ENCODE measurements around the gene ACOT4. TPM values are rescaled to one million over a fixed set of nuclear protein-coding genes. Genes with fewer than 3 reads are reported as not detected.
A peak's percentile ranks its signal among the peaks of the same experiment; 100 is the strongest.
"Not testable (repeated sequence)": the region's sequence is repeated elsewhere in the genome, so short reads cannot be mapped to it uniquely, and the experiment has no call there.

Gene ACOT4
- total RNA-seq, 1 donor from 2014 or later: 0.34 TPM

DNA sequence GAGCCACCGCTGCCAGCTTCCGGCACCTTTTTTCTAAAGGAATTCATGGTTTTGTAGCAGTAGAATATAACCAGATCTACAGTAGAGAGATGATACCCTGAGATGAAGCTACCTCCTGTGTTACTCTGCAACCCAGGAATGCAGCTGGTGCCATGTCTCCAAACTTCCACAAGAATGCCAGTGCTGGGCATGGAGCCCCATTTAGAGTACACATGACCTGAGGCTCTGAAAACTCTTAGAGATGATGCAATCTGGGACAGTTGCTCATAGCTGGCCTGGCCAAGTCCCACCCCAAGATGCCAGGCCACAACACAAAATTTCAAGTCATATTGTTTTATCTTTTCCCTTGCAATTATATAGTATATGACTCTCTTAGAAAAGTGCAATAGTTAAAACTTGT is 14.5 kb upstream of the ACOT4 start:
- DNase-seq: not testable (repeated sequence)

DNA sequence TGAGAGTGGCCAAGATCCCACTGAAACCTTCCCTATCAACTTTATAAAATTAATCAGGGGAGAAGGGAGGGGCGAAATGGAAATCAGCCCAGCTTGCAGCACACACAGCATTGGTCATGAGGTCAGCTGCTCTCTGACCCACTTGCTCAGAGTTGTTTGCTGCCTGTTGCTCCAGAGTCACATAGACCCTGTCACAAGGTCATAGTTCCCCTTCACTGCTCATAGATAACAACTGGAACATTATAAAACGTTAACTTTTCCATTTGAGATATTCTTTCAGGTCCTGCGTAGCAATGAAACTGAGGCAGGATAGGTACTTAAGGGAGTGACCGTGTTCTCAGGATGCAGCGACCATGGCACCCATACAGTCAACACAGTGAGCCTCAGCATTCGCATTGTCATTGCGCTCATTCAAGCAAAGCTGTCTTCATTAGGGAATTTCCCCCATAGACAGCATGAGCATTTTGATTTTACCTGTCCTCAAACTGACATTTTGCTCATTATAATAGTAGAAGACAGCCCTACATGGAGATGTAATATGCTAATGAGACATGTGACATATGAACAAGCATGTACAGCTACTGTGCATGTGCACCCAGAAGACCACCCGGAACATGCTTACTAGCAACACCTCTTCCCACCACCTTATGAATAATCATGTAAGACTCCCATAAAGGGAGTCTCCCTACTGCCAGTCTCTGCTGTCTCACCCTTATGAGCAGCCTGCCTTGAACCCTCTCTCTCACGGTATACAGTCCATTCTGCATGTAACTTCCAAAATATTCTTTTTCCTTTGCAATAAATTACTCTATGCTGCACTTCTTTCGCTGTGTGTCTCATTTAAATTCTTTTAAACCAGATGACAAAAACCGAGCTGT is 9.3 kb upstream of the ACOT4 start:
- not testable (repeated sequence) for DNase-seq

GRCh38 chr14:73588695-73589094 is 3.0 kb upstream of the ACOT4 start:
- no peak for DNase-seq

DNA sequence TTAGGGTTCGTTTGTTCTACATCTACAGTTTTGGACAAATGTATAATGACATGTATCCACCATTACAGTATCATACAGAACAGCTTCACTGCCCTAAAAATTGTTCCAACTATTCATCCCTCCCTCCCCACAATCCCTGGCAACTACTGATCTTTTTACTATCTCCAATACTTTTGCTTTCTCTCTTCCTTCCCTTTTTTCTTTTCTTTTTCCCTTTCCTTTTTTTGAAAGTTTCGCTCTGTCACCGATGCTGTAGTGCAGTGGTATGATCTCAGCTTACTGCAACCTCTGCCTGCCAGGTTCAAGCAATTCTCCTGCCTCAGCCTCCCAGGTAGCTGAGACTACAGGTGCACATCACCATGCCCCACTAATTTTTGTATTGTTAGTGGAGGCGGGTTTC is 2.6 kb upstream of the ACOT4 start:
- DNase-seq: no peak

- not testable (repeated sequence) for DNase-seq
Observed at GRCh38 chr14:73590673-73591004, 1.0 kb upstream of the ACOT4 start.

GRCh38 chr14:73594491-73594890 is 2.8 kb downstream of the ACOT4 start:
- DNase-seq: no peak

DNA sequence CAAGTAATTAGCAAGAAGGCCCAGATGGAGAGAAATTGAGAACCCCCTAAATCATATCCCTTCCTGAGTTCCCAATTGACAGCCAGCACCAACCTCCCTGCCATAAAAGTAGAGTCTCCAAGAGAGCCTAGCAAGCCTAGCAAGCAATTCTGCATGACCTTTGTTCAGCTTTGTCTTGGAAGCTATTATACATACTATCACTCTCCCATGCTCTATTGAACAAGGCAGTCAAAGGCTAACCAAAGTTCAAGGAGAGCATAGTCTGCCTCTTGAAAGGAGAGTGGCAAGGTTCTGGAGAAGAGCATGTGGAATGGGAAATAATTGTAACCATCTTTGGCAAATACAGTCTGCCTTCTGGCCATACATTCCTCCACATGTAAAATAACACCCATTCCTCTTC is 7.8 kb downstream of the ACOT4 start:
- DNase-seq: no peak

- DNase-seq: no peak
Observed at GRCh38 chr14:73602994-73603393, 11.3 kb downstream of the ACOT4 start.

DNA sequence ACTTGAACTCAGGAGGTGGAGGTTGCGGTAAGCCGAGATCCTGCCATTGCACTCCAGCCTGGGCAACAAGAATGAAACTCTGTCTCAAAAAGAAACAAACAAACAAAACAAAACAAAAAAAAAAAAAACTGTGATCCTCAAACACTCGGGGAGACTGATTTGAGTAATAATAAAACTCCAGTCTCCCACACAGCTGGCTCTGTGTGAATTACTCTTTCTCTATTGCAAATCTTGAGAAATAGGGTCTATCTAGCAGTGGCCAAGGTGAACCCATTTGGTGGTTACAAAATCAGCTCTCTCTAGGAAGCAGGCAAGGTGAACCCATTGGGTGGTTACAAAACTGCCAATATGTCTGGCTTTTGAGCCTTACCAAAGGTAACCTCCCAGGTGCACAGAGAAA is 14.6 kb downstream of the ACOT4 start:
- DNase-seq: no peak

DNA sequence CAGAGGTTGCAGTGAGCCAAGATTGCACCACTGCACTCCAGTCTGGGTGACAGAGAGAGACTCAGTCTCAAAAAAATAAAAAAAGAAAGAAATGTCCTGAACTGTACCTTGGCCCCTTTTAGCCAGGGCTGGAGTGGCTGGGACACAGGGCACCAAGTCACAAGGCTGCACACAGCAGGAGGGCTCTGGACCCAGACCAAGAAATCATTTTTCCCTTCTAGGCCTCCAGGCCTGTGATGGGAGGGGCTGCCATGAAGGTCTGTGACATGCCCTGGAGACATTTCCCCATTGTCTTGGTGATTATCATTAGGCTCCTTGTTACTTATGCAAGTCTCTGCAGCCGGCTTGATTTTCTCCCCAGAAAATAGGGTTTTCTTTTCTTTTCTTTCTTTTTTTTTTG is 15.6 kb downstream of the ACOT4 start:
- DNase-seq: no peak

- peak; percentile 81 for DNase-seq
Observed at GRCh38 chr14:73610687-73611086, 19.0 kb downstream of the ACOT4 start.

DNA sequence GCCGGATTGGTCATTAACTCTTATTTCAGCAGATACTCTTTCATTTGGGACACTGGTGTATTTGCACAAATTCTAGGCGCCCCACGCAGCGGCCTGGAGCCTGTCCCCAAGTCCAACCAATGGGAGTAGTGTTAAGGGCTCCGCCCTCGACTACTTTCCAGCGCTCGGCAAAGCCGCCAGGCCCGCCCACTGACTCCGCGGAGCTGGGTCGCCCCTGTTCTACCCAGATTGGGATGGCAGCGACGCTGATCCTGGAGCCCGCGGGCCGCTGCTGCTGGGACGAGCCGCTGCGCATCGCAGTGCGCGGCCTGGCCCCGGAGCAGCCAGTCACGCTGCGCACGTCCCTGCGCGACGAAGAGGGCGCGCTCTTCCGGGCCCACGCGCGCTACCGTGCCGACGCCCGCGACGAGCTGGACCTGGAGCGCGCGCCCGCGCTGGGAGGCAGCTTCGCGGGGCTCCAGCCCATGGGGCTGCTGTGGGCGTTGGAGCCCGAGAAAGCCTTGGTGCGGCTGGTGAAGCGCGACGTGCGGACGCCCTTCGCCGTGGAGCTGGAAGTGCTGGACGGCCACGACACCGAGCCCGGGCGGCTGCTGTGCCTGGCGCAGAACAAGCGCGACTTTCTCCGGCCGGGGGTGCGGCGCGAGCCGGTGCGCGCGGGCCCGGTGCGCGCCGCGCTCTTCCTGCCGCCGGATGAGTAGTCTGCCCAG is 20.8 kb downstream of the ACOT4 start, which contains the start of gene ACOT6:
Gene ACOT6, plus strand, starts transcription at position 179 of the 707 bp plus-strand sequence. Its CDS starts 55 bp downstream, at position 234.
- DNase-seq: peak; percentile 71

- no peak for DNase-seq
Observed at GRCh38 chr14:73613046-73613383, 21.3 kb downstream of the ACOT4 start.

DNA sequence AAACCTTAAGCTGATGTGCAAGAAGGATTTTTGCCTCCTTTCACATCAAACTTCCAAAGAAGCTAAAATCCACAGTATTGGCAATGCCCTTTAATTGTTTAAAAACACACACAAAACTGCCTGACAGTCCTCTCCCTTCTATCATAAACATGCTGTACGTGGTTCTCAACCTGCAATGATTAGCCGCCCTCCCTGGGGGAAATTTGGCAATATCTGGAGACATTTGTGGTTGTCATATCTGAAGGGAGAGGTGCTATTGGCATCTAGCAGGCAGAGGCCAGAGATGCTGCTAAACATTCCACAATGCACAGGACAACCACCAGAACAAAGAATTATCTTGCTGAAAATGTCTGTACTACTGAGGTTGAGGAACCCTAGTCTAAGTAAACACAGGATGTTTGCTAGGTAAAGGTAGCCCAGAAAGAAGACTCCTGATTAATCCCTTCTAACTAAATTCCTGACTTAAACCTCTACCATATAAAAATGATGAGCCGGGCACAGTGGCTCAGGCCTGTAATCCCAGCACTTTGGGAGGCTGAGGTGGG is 21.8 kb downstream of the ACOT4 start:
- no peak for DNase-seq

- no peak for DNase-seq
Observed at GRCh38 chr14:73616831-73617230, 25.2 kb downstream of the ACOT4 start.

DNA sequence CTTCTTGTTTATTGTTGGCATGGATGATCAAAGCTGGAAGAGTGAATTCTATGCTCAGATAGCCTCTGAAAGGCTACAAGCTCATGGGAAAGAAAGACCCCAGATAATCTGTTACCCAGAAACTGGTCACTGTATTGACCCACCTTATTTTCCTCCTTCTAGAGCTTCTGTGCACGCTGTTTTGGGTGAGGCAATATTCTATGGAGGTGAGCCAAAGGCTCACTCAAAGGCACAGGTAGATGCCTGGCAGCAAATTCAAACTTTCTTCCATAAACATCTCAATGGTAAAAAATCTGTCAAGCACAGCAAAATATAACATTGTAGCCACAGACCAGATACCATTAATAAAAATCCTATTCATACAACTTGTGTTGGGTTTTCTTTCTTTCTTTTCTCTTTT is 27.9 kb downstream of the ACOT4 start:
- DNase-seq: no peak

GRCh38 chr14:73620268-73620667 is 28.6 kb downstream of the ACOT4 start:
- no peak for DNase-seq

DNA sequence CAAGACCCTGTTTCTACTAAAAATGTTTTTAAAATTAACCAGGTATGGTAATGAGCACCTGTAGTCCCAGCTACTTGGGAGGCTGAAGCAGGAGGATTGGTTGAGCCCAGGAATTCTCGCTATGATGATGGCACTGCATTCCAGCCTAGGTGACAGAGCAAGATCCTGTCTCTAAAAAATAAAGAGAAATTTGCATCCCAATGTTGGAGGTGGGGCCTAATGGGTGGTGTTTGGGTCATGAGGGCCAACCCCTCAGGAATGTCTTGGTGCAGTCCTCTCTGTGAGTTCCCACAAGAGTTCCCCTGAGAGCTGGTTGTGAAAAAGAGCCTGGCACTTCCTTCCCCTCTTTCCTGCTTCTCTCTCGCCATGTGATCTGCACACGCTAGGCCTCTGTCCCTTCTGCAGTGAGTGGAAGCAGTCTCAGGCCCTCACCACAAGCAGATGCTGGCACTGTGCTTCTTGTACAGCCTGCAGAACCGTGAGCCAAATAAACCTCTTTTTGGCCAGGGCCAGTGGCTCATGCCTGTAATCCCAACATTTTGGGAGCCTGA is 31.9 kb downstream of the ACOT4 start:
- no peak for DNase-seq

DNA sequence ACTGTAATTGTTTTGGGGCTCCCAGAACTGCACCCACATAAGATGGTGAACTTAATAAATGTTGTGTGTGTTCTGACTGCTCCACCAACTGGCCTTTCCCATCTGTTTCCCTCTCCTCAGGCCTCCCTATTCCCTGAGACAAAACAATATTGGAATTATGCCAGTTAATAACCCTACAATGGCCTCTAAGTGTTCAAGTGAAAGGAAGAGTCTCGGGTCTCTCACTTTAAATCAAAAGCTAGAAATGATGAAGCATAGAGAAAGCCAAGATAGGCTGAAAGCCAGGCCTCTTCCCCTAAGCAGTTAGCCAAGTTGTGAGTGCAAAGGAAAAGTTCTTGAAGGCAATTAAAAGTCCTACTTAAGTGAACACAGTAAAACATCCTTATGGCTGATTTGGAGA is 34.0 kb downstream of the ACOT4 start:
- DNase-seq: peak; percentile 58

- DNase-seq: no peak
Observed at GRCh38 chr14:73627151-73627558, 35.5 kb downstream of the ACOT4 start.

- DNase-seq: no peak
Observed at GRCh38 chr14:73630009-73630780, 38.5 kb downstream of the ACOT4 start.

GRCh38 chr14:73633116-73634010 is 41.7 kb downstream of the ACOT4 start:
- DNase-seq: peak; percentile 82
